ENCODE measurements around the gene RAB35. TPM values are rescaled to one million over a fixed set of nuclear protein-coding genes. Genes with fewer than 3 reads are reported as not detected.

The RAB35 gene
- total RNA-seq, 1 donor from 2014 or later: 30.9 TPM

GRCh38 chr12:120158351-120158750, 41.8 kb upstream of the RAB35 start:
- Histone ChIP-seq H3K9me3 (no peaks in the 10 kb centered on the region), H3K27ac (no peak overlapping the region), H3K27me3 (no peaks in the 10 kb centered on the region), H3K4me3 (no peak overlapping the region), H3K4me1 (no peaks in the 10 kb centered on the region), H3K36me3 (peaks cover 0 to 82% of the 10 kb centered on the region in 2 donors)
- DNase-seq (ENCODE audit: extremely low spot score in 2 of 2): no peak
- TF ChIP-seq POLR2A (IDR thresholded peaks at IDR 0.05) (no peak), CTCF (IDR thresholded peaks at IDR 0.05) (no peak), POLR2AphosphoS5 (IDR thresholded peaks at IDR 0.05; ENCODE audit: insufficient read depth in 1 of 2, low read depth in 1 of 2) (no peak)
- intact Hi-C loops (cut with DNase I): no loop called here

GRCh38 chr12:120157678-120158077, 41.1 kb upstream of the RAB35 start:
- Histone ChIP-seq H3K27me3 (no peaks in the 10 kb centered on the region), H3K9me3 (no peaks in the 10 kb centered on the region), H3K27ac (no peak overlapping the region), H3K4me3 (no peak overlapping the region), H3K36me3 (peaks cover 0 to 81% of the 10 kb centered on the region in 2 donors), H3K4me1 (no peaks in the 10 kb centered on the region)
- intact Hi-C loops (cut with DNase I): no loop called here
- no peak for TF ChIP-seq CTCF (IDR thresholded peaks at IDR 0.05)
- TF ChIP-seq POLR2AphosphoS5 (IDR thresholded peaks at IDR 0.05; ENCODE audit: insufficient read depth in 1 of 2, low read depth in 1 of 2): no peak
- DNase-seq (ENCODE audit: extremely low spot score in 2 of 2): no peak

- DNase-seq (ENCODE audit: extremely low spot score in 2 of 2): no peak
- Histone ChIP-seq H3K9me3 (no peaks in the 10 kb centered on the region), H3K4me3 (no peak overlapping the region), H3K27me3 (no peaks in the 10 kb centered on the region), H3K27ac (no peak overlapping the region), H3K4me1 (no peaks in the 10 kb centered on the region), H3K36me3 (peaks cover 0 to 75% of the 10 kb centered on the region in 2 donors)
- TF ChIP-seq POLR2AphosphoS5 (IDR thresholded peaks at IDR 0.05; ENCODE audit: insufficient read depth in 1 of 2, low read depth in 1 of 2) (no peak), POLR2A (IDR thresholded peaks at IDR 0.05) (no peak), CTCF (IDR thresholded peaks at IDR 0.05) (no peak)
- intact Hi-C loops (cut with DNase I): no loop called here
Measured at GRCh38 chr12:120156315-120157259, 40.0 kb upstream of the RAB35 start.

- intact Hi-C loops (cut with DNase I): no loop called here
- H3K27me3 ChIP-seq: no peaks in the 10 kb centered on the region
- no peaks in the 10 kb centered on the region for H3K4me1 ChIP-seq
- no peak overlapping the region for H3K4me3 ChIP-seq
- no peak for DNase-seq (ENCODE audit: extremely low spot score in 2 of 2)
- no peaks in the 10 kb centered on the region for H3K9me3 ChIP-seq
- peaks cover 0 to 74% of the 10 kb centered on the region in 2 donors for H3K36me3 ChIP-seq
- no peak overlapping the region for H3K27ac ChIP-seq
- no peak for TF ChIP-seq CTCF (IDR thresholded peaks at IDR 0.05)
- no peak for TF ChIP-seq POLR2AphosphoS5 (IDR thresholded peaks at IDR 0.05; ENCODE audit: insufficient read depth in 1 of 2, low read depth in 1 of 2)
Measured at GRCh38 chr12:120155072-120155471, 38.5 kb upstream of the RAB35 start.

GRCh38 chr12:120150919-120151525, 34.5 kb upstream of the RAB35 start:
- H3K4me3 ChIP-seq: no peak overlapping the region
- DNase-seq (ENCODE audit: extremely low spot score in 2 of 2): no peak
- H3K27ac ChIP-seq: no peak overlapping the region
- H3K27me3 ChIP-seq: no peaks in the 10 kb centered on the region
- peaks cover 0 to 89% of the 10 kb centered on the region in 2 donors for H3K36me3 ChIP-seq
- no peak for TF ChIP-seq CTCF (IDR thresholded peaks at IDR 0.05)
- H3K9me3 ChIP-seq: no peaks in the 10 kb centered on the region
- no peaks in the 10 kb centered on the region for H3K4me1 ChIP-seq
- intact Hi-C loops (cut with DNase I): no loop called here

Data from vagina (tissue), 2 donors.